Vagina (tissue), 2 donors: ENCODE results near the gene THAP5.

Experiments used
- CTCF ChIP-seq, 3 experiments: fragments of 450-650 bp in 2 of 3; fragments of 200-600 bp in 1 of 3; sonication (generic) in 1 of 3; IDR thresholded peaks; one replicate each; pipeline ENCODE4 v1.5.1; 2017 to 2019; ENCODE audit warnings: antibody characterized with exemption in 3 of 3, mild to moderate bottlenecking in 2 of 3, moderate library complexity in 2 of 3
- POLR2A ChIP-seq, 2 donors: fragments of 450-650 bp; IDR thresholded peaks; one replicate each; pipeline ENCODE4 v1.6.1; 2017; ENCODE audit warnings: antibody characterized with exemption in 2 of 2, mild to moderate bottlenecking in 2 of 2, moderate library complexity in 2 of 2
- POLR2AphosphoS5 ChIP-seq, 2 donors: sonication (generic); formaldehyde crosslinking; IDR thresholded peaks; one replicate each; pipeline ENCODE4 v1.9.0; 2017; ENCODE audit warnings: antibody characterized with exemption in 2 of 2, mild to moderate bottlenecking in 2 of 2, low read depth in 1 of 2; ENCODE audit not compliant: insufficient read depth in 1 of 2

GRCh38 chr7:108575156-108575555 lies 5.7 kb upstream of the THAP5 start:
- TF ChIP-seq POLR2A (IDR thresholded peaks at IDR 0.05) (no peak), POLR2AphosphoS5 (IDR thresholded peaks at IDR 0.05; ENCODE audit: insufficient read depth in 1 of 2, low read depth in 1 of 2) (no peak), CTCF (IDR thresholded peaks at IDR 0.05) (no peak)
